Measurements from ENCODE around the gene LINGO4.

DNA sequence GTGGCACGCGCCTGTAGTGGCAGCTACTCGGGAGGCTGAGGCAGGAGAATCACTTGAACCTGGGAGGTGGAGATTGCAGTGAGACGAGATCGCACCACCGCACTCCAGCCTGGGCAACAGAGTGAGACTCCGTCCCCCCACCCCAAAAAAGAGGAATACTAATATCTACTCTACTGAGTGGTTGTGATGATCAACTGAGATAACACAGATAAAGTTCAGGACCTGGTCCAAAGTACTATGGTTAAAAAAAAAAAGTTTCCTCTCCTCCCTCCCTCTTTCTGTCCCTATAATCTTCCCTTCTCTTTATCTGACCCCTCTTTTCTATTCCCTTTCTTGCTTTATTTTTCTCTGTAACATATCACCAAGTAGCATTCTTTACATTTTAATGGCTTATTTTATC is 30.4 kb upstream of the LINGO4 start:
- TF ChIP-seq, protein P1, sequence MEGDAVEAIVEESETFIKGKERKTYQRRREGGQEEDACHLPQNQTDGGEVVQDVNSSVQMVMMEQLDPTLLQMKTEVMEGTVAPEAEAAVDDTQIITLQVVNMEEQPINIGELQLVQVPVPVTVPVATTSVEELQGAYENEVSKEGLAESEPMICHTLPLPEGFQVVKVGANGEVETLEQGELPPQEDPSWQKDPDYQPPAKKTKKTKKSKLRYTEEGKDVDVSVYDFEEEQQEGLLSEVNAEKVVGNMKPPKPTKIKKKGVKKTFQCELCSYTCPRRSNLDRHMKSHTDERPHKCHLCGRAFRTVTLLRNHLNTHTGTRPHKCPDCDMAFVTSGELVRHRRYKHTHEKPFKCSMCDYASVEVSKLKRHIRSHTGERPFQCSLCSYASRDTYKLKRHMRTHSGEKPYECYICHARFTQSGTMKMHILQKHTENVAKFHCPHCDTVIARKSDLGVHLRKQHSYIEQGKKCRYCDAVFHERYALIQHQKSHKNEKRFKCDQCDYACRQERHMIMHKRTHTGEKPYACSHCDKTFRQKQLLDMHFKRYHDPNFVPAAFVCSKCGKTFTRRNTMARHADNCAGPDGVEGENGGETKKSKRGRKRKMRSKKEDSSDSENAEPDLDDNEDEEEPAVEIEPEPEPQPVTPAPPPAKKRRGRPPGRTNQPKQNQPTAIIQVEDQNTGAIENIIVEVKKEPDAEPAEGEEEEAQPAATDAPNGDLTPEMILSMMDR (conservative IDR thresholded peaks at IDR 0.05; ENCODE audit: low read length) = no peak
- no peak for TF ChIP-seq EZH2phosphoT487 (IDR thresholded peaks at IDR 0.05; ENCODE audit: borderline replicate concordance)

Data from Loucy (cell line).